Sigmoid colon (tissue), 7 donors: ENCODE results near the gene HS1BP3. TPM values are rescaled to one million over a fixed set of nuclear protein-coding genes. Genes with fewer than 3 reads are reported as not detected.

Experiments used
- DNase-seq: peaks from one replicate; pipeline ENCODE4 v3.0.0-alpha.2; 2019
- H3K27ac ChIP-seq, 4 donors: fragments of 200-600 bp; sonication (generic); one replicate each; pipeline ENCODE4 v1.5.1; 2016 to 2019; ENCODE audit warnings: mild to moderate bottlenecking in 1 of 4
- H3K27me3 ChIP-seq, 3 donors: fragments of 200-600 bp; sonication (generic); one replicate each; pipeline ENCODE4 v1.5.1; 2019; ENCODE audit warnings: mild to moderate bottlenecking in 1 of 3
- H3K36me3 ChIP-seq, 4 donors: fragments of 200-600 bp; sonication (generic); one replicate each; pipeline ENCODE4 v1.5.1; 2016 to 2019
- H3K4me1 ChIP-seq, 4 donors: fragments of 200-600 bp; sonication (generic); one replicate each; pipeline ENCODE4 v1.5.1; 2017 to 2019
- H3K4me3 ChIP-seq, 4 donors: fragments of 200-600 bp; sonication (generic); one replicate each; pipeline ENCODE4 v1.5.1; 2017 to 2019; ENCODE audit warnings: mild to moderate bottlenecking in 2 of 4, moderate library complexity in 1 of 4
- H3K9me3 ChIP-seq, 4 donors: fragments of 200-600 bp in 3 of 4; sonication (generic) in 3 of 4; one replicate each; pipeline versions ENCODE4 v1.5.1 to v1.6.1; 2013 to 2019
- EP300 ChIP-seq, 4 donors: sonication (generic); formaldehyde crosslinking; IDR thresholded peaks; one replicate each; pipeline ENCODE4 v1.6.1; 2017; ENCODE audit warnings: antibody characterized with exemption in 4 of 4
- POLR2A ChIP-seq, 2 donors: fragments of 450-650 bp; IDR thresholded peaks; one replicate each; pipeline ENCODE4 v1.6.1; 2016; ENCODE audit warnings: antibody characterized with exemption in 2 of 2, mild to moderate bottlenecking in 2 of 2, moderate library complexity in 2 of 2
- POLR2AphosphoS5 ChIP-seq, 4 donors: sonication (generic); formaldehyde crosslinking; IDR thresholded peaks; one replicate each; pipeline ENCODE4 v1.6.1; 2017; ENCODE audit warnings: antibody characterized with exemption in 4 of 4
- WGBS, 2 donors: extraction: QIAGEN DNeasy Blood & Tissue Kit; methylation state at CpG; one replicate each; pipeline ENCODE4 v1.1.7; 2013; 5-methylcytosine and 5-hydroxymethylcytosine counted together
- intact Hi-C: fragments of 100-400 bp; cut with DNase I; formaldehyde crosslinking; loops from one replicate; pipeline ENCODE4 v1.15.1; 2023
- polyA plus RNA-seq, 3 donors: library from polyadenylated mRNA; stranded (reverse); fragments of 200-250 nt; gene quantifications; one replicate each; pipeline ENCODE4 v1.2.3, GENCODE V29; 2013
- total RNA-seq, 4 donors: library from RNA; depleted of rRNA; stranded (reverse); fragments of >200 nt; gene quantifications; one replicate each; pipeline ENCODE4 v1.1.0, GENCODE V29; 2016
- TF ChIP-seq, protein P1 (sequence below), 4 experiments: fragments of 450-650 bp in 3 of 4; fragments of 200-600 bp in 1 of 4; IDR thresholded peaks; one replicate each; pipeline ENCODE4 v1.5.1; 2016 to 2019; ENCODE audit warnings: antibody characterized with exemption in 4 of 4, mild to moderate bottlenecking in 3 of 4, moderate library complexity in 2 of 4
- donor health status: healthy with polysubstance abuse.
- donor health status: Bipolar disorder and iron deficiency.
- donor health status: healthy.

HS1BP3 gene
- total and polyA plus RNA-seq, 7 donors: 25.2 to 54.6 (median 32.6) TPM

DNA sequence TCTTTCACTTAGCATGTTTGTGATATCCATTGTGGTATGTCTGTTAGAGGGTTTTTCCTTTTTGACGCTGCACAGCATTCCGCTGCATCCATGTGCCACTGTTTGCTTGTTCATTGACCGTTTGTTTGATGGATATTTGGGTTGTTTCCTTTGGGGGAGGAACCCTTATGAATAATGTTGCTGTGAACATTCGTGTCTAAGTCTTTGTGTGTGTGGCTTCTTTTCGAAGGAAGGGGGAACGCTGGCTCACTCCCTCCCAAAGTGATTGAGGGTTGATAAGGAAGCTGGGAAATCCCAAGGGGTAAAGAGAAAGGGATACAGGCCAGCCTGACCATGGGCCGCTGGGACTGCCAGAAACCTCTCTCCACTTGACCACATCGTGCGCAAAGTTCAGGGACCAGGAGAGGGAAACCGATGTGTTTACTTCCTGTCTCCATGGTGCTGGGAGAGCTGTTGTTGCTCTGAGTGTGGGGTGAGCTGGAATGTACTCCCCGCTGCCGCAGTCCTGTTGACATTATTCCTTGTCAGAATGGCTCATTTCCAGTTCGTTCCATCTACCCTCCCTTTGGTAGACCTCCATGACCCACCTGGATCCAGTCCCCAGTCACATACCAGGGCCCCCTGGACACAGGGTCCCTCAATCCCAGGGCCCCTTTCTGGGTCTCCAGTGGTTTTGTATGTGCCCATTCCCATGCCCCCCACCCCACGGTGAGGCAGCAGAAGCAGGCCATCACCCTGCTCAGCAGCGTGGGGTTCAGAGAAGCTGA is 39.6 kb downstream of the HS1BP3 start:
- Histone ChIP-seq H3K36me3 (no peaks in the 10 kb centered on the region), H3K27ac (peak overlapping the region; percentile 80 to 98 (median 97)), H3K9me3 (no peaks in the 10 kb centered on the region), H3K4me3 (no peak overlapping the region), H3K27me3 (no peaks in the 10 kb centered on the region), H3K4me1 (peaks cover 0 to 82% (median 79%) of the 10 kb centered on the region in 4 donors)
- 58 to 74% methylated on average over 15 of the region's 15 CpGs for WGBS, 2 donors
- DNase-seq: peak; percentile 95
- TF ChIP-seq, protein P1, sequence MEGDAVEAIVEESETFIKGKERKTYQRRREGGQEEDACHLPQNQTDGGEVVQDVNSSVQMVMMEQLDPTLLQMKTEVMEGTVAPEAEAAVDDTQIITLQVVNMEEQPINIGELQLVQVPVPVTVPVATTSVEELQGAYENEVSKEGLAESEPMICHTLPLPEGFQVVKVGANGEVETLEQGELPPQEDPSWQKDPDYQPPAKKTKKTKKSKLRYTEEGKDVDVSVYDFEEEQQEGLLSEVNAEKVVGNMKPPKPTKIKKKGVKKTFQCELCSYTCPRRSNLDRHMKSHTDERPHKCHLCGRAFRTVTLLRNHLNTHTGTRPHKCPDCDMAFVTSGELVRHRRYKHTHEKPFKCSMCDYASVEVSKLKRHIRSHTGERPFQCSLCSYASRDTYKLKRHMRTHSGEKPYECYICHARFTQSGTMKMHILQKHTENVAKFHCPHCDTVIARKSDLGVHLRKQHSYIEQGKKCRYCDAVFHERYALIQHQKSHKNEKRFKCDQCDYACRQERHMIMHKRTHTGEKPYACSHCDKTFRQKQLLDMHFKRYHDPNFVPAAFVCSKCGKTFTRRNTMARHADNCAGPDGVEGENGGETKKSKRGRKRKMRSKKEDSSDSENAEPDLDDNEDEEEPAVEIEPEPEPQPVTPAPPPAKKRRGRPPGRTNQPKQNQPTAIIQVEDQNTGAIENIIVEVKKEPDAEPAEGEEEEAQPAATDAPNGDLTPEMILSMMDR (IDR thresholded peaks at IDR 0.05): no peak
- TF ChIP-seq EP300 (IDR thresholded peaks at IDR 0.05) (peak in 2 of 4 donors; percentile 67 to 75), POLR2AphosphoS5 (IDR thresholded peaks at IDR 0.05) (peak in 3 of 4 donors; percentile 56 to 82 (median 61)), POLR2A (IDR thresholded peaks at IDR 0.05) (no peak)
- intact Hi-C loops: no loop called here

DNA sequence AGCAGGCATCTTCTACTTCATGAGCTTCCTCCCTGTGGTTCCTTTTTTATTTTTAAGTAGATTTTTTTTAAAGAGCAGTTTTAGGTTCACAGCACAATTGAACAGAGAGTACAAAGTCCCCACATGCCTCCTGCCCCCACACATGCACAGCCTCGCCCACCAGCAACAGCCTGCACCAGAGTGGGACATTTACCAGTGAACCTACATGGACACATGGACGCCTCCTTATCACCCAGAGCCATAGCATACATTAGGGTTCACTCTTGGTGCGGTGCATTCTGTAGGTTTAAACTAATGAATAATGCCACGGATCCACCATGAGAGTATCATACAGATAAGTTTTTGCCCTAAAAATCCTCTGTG is 40.9 kb downstream of the HS1BP3 start:
- Histone ChIP-seq H3K4me1 (peaks cover 0 to 82% (median 77%) of the 10 kb centered on the region in 4 donors), H3K9me3 (no peaks in the 10 kb centered on the region), H3K27ac (peak overlapping the region; percentile 80 to 98 (median 97)), H3K36me3 (no peaks in the 10 kb centered on the region), H3K4me3 (no peak overlapping the region), H3K27me3 (no peaks in the 10 kb centered on the region)
- no peak for DNase-seq
- 59 to 68% methylated on average over 4 of the region's 4 CpGs for WGBS, 2 donors
- no peak for TF ChIP-seq POLR2AphosphoS5 (IDR thresholded peaks at IDR 0.05)
- no peak for TF ChIP-seq EP300 (IDR thresholded peaks at IDR 0.05)
- intact Hi-C loops: no loop called here

DNA sequence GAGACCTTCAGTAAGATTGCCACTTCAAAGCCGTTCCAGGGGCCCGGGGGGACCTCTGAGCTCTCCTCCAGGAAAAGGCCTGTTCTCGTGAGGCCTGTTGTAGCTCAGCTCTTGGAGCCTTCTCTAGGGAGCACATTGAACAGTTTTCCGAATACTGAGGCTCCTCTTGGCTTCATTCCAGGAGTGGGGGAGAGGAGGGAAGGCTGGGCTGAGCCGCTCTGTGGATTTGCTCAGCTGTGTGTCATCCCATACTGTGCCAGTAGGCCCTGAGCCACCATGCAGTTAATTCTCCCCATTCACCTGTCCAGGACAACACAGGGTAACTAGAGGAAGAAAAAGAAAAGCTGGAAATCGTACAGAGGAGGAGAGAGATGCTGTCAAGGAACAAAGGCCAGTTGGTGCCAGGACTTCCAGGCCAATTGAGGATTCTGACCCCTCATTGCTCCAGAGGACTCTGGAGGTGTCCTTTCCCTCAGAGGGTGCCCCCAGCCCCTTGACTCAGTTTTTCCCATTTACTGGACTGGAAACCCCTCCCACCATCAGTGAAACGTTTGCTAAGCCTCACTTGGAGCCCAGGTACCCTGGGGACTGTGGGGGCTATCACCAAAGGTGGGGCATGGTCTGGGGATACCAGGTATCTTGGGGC is 41.4 kb downstream of the HS1BP3 start:
- H3K9me3 ChIP-seq: no peaks in the 10 kb centered on the region
- peak overlapping the region; percentile 80 to 98 (median 97) for H3K27ac ChIP-seq
- H3K27me3 ChIP-seq: no peaks in the 10 kb centered on the region
- 66 to 73% methylated on average over 7 of the region's 7 CpGs for WGBS, 2 donors
- H3K4me1 ChIP-seq: peaks cover 0 to 82% (median 77%) of the 10 kb centered on the region in 4 donors
- H3K36me3 ChIP-seq: no peaks in the 10 kb centered on the region
- intact Hi-C loops: no loop called here
- TF ChIP-seq POLR2AphosphoS5 (IDR thresholded peaks at IDR 0.05) (peak; percentile 40 to 78 (median 69)), EP300 (IDR thresholded peaks at IDR 0.05) (peak in 1 of 4 donors; percentile 39), POLR2A (IDR thresholded peaks at IDR 0.05) (no peak)
- TF ChIP-seq, protein P1 (IDR thresholded peaks at IDR 0.05): no peak
- no peak overlapping the region for H3K4me3 ChIP-seq
- peak; percentile 94 for DNase-seq

DNA sequence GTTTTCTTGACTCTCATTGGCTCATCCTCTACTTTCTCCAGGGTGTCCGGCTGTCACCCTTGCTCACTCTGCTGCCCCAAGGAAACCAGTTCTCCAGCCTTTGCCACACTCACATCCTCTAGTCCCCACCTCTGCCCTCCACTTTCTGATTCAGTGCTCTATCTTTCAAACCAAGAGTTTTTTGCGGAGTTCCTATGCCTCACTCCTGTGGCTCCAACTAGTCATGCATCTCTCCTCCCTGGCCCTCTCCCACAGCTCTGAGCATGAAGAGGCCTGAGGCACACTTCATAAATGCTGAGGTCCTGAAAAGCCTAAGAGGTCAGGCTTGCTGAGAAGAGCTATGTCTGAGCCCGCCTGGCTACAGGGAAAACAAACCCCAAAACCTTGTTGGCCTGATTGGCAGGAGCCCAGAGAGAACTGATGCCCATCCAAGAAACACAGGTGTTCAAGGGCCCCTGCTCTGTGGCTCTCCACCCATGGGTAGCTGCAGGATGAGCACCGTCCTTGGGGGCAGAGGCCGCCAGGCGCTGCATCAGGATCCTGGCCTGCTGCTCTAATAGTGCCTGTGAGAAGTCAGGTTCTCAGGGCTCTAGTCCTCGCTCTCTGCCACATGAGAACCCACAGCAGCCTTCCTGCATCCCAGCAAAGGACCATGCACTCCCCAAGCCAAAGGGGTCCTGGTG is 42.1 kb downstream of the HS1BP3 start:
- H3K9me3 ChIP-seq: no peaks in the 10 kb centered on the region
- WGBS, 2 donors: 90 to 93% methylated on average over 7 of the region's 7 CpGs
- DNase-seq: peak; percentile 71
- TF ChIP-seq POLR2AphosphoS5 (IDR thresholded peaks at IDR 0.05) (no peak), POLR2A (IDR thresholded peaks at IDR 0.05) (no peak), EP300 (IDR thresholded peaks at IDR 0.05) (no peak)
- TF ChIP-seq, protein P1 (IDR thresholded peaks at IDR 0.05): no peak
- intact Hi-C loops: no loop called here
- H3K4me3 ChIP-seq: no peak overlapping the region
- H3K27ac ChIP-seq: peak overlapping the region; percentile 80 to 98 (median 97)
- H3K27me3 ChIP-seq: no peaks in the 10 kb centered on the region
- peaks cover 0 to 82% (median 77%) of the 10 kb centered on the region in 4 donors for H3K4me1 ChIP-seq
- H3K36me3 ChIP-seq: no peaks in the 10 kb centered on the region

DNA sequence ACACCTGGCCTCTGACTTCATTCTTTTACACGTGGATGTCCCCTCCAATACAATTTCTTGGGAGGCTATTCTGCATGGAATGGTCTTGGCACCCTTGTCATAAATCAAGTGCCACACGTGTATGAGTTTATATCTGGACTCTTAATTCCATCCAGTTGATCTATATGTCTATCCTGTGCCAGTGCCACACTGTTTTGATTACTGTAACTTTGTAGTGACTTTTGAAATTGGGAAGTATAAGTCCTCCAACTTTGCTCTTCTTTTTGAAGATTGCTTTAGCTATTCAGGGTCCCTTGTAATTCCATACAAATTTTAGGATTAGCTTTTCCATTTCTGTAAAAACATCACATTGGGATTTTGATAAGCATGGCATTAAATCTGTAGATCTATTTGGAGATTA is 43.5 kb downstream of the HS1BP3 start:
- Histone ChIP-seq H3K4me1 (peaks cover 0 to 70% (median 67%) of the 10 kb centered on the region in 4 donors), H3K27ac (peak overlapping the region in 2 of 4 donors; percentile 87 to 89), H3K4me3 (no peak overlapping the region), H3K27me3 (no peaks in the 10 kb centered on the region), H3K36me3 (no peaks in the 10 kb centered on the region), H3K9me3 (no peaks in the 10 kb centered on the region)
- intact Hi-C loops: loop anchor here (1.0 kb wide), 1 partner anchor 32 kb away; no protein-coding TSS in a partner anchor
- no peak for TF ChIP-seq POLR2A (IDR thresholded peaks at IDR 0.05)
- TF ChIP-seq POLR2AphosphoS5 (IDR thresholded peaks at IDR 0.05): no peak
- TF ChIP-seq, protein P1 (IDR thresholded peaks at IDR 0.05): no peak
- TF ChIP-seq EP300 (IDR thresholded peaks at IDR 0.05): no peak
- 87 to 92% methylated on average over 2 of the region's 2 CpGs for WGBS, 2 donors
- DNase-seq: no peak
